VCaP (cell line): Measurements from ENCODE around the gene ATP5ME.

ENCODE experiments used
- H3K27ac ChIP-seq: fragments of 450-650 bp; 2 replicates; pipeline ENCODE4 v1.5.1; 2017
- TF ChIP-seq, protein P1 (sequence below): fragments of 450-650 bp; conservative IDR thresholded peaks from 2 replicates; pipeline ENCODE4 v1.5.1; 2017; ENCODE audit warnings: mild to moderate bottlenecking, moderate library complexity

ATP5ME gene

GRCh38 chr4:628311-628741 is 45.8 kb downstream of the ATP5ME start:
- TF ChIP-seq, protein P1, sequence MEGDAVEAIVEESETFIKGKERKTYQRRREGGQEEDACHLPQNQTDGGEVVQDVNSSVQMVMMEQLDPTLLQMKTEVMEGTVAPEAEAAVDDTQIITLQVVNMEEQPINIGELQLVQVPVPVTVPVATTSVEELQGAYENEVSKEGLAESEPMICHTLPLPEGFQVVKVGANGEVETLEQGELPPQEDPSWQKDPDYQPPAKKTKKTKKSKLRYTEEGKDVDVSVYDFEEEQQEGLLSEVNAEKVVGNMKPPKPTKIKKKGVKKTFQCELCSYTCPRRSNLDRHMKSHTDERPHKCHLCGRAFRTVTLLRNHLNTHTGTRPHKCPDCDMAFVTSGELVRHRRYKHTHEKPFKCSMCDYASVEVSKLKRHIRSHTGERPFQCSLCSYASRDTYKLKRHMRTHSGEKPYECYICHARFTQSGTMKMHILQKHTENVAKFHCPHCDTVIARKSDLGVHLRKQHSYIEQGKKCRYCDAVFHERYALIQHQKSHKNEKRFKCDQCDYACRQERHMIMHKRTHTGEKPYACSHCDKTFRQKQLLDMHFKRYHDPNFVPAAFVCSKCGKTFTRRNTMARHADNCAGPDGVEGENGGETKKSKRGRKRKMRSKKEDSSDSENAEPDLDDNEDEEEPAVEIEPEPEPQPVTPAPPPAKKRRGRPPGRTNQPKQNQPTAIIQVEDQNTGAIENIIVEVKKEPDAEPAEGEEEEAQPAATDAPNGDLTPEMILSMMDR: no peak
- no peak overlapping the region for H3K27ac ChIP-seq

GRCh38 chr4:627347-628125 is 46.5 kb downstream of the ATP5ME start:
- H3K27ac ChIP-seq: no peak overlapping the region
- TF ChIP-seq, protein P1: no peak

DNA sequence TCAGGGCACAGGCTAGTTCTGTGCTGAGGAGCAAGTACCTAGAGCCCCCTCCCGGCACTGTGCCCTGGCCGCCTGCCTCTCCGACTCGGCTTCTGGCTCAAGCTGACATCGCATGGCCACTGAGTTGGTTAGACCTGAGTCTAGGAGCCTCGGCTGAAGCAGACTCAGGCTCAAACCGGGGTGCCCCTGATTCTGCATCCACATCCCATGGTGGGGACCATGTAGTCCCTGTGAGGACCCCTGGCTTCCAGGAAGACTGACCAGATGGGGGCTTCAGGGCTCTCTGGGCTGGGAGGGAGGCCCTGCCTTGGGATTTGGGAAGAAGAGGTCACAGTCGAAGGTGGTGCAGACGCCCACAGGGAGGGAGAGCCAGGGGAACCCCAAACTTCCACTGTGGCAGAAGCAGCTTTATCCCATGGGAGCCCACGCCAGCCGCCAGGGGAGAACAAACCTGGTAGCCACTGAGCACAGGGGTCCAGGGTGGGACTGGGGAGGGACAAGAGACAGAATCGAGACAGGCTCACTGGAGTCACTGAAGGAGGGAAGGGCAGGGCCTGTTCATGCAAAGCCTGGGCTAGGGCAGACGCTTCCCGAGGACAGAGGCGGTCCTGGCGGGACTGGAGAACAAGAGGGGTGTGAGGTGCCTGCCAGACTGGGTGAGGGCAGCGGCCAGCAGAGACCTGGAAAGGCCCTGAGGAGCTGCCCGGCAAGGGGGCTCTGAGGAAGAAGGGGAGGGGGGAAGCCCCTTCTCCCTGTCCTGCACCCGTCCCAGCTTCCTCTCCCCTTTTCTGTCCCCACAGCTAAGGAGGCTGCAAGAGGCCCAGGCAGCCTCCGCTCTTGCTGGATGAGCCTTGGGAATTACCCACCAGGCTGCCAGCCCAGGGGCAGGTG is 47.6 kb downstream of the ATP5ME start:
- H3K27ac ChIP-seq: no peak overlapping the region
- TF ChIP-seq, protein P1: no peak

DNA sequence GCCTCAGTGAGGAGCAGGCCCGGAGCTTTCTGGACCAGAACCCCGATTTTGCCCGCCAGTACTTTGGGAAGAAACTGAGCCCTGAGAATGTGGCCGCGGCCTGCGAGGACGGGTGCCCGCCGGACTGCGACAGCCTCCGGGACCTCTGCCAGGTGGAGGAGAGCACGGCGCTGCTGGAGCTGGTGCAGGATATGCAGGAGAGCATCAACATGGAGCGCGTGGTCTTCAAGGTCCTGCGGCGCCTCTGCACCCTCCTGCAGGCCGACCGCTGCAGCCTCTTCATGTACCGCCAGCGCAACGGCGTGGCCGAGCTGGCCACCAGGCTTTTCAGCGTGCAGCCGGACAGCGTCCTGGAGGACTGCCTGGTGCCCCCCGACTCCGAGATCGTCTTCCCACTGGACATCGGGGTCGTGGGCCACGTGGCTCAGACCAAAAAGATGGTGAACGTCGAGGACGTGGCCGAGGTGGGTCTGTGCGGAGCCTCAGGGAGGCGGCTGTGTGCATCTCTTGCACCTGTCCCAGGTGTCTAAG is 48.4 kb downstream of the ATP5ME start:
- TF ChIP-seq, protein P1: no peak

GRCh38 chr4:624705-625590 is 49.1 kb downstream of the ATP5ME start, which contains the start of gene PDE6B:
PDE6B (plus strand) TSS chr4:625573; CDS start chr4:625627, 54 bp downstream.
- no peak within 1 kb of the TSS for H3K27ac ChIP-seq
- TF ChIP-seq, protein P1: no peak

More for the DNA sequence above, 48.4 kb downstream of the ATP5ME start:
- H3K27ac ChIP-seq: no peak overlapping the region

DNA sequence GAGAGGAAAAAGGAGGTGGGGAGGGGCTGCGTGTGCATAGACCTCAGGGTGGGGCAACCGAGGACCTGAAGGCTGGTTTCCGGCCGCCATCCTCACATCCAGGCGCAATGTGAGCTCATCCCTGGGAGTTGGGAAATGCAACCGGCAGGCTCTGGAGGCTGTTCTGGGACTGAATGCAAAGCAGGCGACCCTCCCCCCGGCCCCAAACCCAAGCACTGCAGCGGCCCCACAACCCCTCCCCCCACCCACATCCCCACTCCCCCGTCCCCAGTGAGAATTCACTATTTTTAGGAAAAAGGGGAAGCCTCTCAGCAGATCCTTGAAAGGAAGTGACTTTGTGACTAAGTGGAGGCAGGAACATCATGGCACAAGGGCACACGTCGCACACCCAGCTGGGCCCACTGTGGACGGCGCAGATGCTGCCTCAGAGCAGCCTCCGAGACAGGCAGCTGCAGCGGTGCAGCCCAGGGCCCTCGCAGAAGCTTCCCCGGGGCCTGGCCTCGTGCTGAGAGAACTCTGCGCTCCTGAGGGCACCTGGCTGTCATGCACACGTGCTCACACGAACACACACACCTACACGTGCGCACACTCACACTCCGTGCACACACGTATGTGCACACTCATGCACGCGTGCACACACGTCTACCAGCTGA is 50.0 kb downstream of the ATP5ME start:
- TF ChIP-seq, protein P1: no peak
- no peak overlapping the region for H3K27ac ChIP-seq
